Measurements from ENCODE around the gene GTPBP3. TPM values are rescaled to one million over a fixed set of nuclear protein-coding genes. Genes with fewer than 3 reads are reported as not detected.
A peak's percentile ranks its signal among the peaks of the same experiment; 100 is the strongest.

The GTPBP3 gene
- total RNA-seq, 4 donors from 2014 or later: 6.7 to 21.3 (median 11.1) TPM

GRCh38 chr19:17389957-17390664 is 52.8 kb downstream of the GTPBP3 start:
- peaks cover 6% of the 10 kb centered on the region in 2 donors for H3K4me1 ChIP-seq
- no peak for TF ChIP-seq POLR2A (IDR thresholded peaks at IDR 0.05)
- TF ChIP-seq CTCF (IDR thresholded peaks at IDR 0.05 in 4 of 5, conservative IDR thresholded peaks at IDR 0.05 in 1 of 5): no peak
- ATAC-seq: no peak
- no peaks in the 10 kb centered on the region for H3K36me3 ChIP-seq
- H3K4me3 ChIP-seq: peak overlapping the region; percentile 41 to 56 (median 48)
- peaks cover 21 to 29% (median 29%) of the 10 kb centered on the region in 3 donors for H3K27me3 ChIP-seq
- H3K27ac ChIP-seq: no peak overlapping the region
- H3K9me3 ChIP-seq: no peaks in the 10 kb centered on the region
- no peak for DNase-seq
- intact Hi-C loops (cut with DNase I; ENCODE audit: low total_unique reads): no loop called here
- in situ Hi-C loops (cut with MboI; ENCODE audit: low sequenced_read_pairs in 4 of 4): loop anchor here (5.0 to 10.0 kb wide), 2 partner anchors 43 to 75 kb away; partner anchors contain the start of gene NXNL1 (in 1 of the 4)

GRCh38 chr19:17390665-17391370 is 53.5 kb downstream of the GTPBP3 start:
- Histone ChIP-seq H3K4me3 (peak overlapping the region; percentile 41 to 56 (median 52)), H3K36me3 (no peaks in the 10 kb centered on the region), H3K27ac (peak overlapping the region in 1 of 4 donors; percentile 23), H3K27me3 (peaks cover 22 to 29% (median 29%) of the 10 kb centered on the region in 3 donors), H3K9me3 (no peaks in the 10 kb centered on the region), H3K4me1 (peaks cover 6% of the 10 kb centered on the region in 2 donors)
- DNase-seq (peak; percentile 60 to 63), ATAC-seq (peak; percentile 66 to 75)
- in situ Hi-C loops (cut with MboI; ENCODE audit: low sequenced_read_pairs in 4 of 4) (loop anchor here in 1 of 4 donors (10.0 kb wide), 1 partner anchor 74 kb away; the partner anchor contains the start of gene NXNL1), intact Hi-C loops (cut with DNase I; ENCODE audit: low total_unique reads) (loop anchor here (1.0 kb wide), 1 partner anchor 45 kb away; no protein-coding TSS in a partner anchor)
- peak; percentile 29 to 76 (median 62) for TF ChIP-seq CTCF (IDR thresholded peaks at IDR 0.05 in 4 of 5, conservative IDR thresholded peaks at IDR 0.05 in 1 of 5)
- TF ChIP-seq POLR2A (IDR thresholded peaks at IDR 0.05): no peak

- intact Hi-C loops (cut with DNase I; ENCODE audit: low total_unique reads): loop anchor here (1.0 kb wide), 1 partner anchor 45 kb away; no protein-coding TSS in a partner anchor
- peak in 1 of 5 experiments; percentile 4 for TF ChIP-seq CTCF (IDR thresholded peaks at IDR 0.05 in 4 of 5, conservative IDR thresholded peaks at IDR 0.05 in 1 of 5)
- TF ChIP-seq POLR2A (IDR thresholded peaks at IDR 0.05): no peak
- Histone ChIP-seq H3K36me3 (no peaks in the 10 kb centered on the region), H3K4me3 (peak overlapping the region; percentile 11 to 56 (median 52)), H3K9me3 (no peaks in the 10 kb centered on the region), H3K27me3 (peaks cover 22 to 29% (median 29%) of the 10 kb centered on the region in 3 donors), H3K4me1 (peaks cover 6% of the 10 kb centered on the region in 2 donors), H3K27ac (no peak overlapping the region)
- peak in 1 of 2 donors; percentile 12 for ATAC-seq
- DNase-seq: no peak
- in situ Hi-C loops (cut with MboI; ENCODE audit: low sequenced_read_pairs in 4 of 4): loop anchor here in 1 of 4 donors (10.0 kb wide), 1 partner anchor 73 kb away; the partner anchor contains the start of gene NXNL1
Observed at GRCh38 chr19:17391371-17392151, 54.2 kb downstream of the GTPBP3 start.

Other genes with a start within 250 kb of the GTPBP3 start
- gene USE1, start 122.2 kb upstream of the GTPBP3 start, total RNA-seq: 10 to 100 TPM; 14.1 to 39.9 (median 22.3) TPM
- 1 to 10 TPM; 3.3 to 5.8 (median 4.5) TPM for gene OCEL1, start 111.3 kb upstream of the GTPBP3 start, total RNA-seq
- gene NR2F6, start 91.6 kb upstream of the GTPBP3 start, total RNA-seq: 10 to 100 TPM; 64.9 to 95.8 (median 72.0) TPM
- gene USHBP1, start 72.8 kb upstream of the GTPBP3 start, total RNA-seq: 1 to 10 TPM; 2.6 to 7.1 (median 4.1) TPM
- gene BABAM1, start 70.1 kb upstream of the GTPBP3 start, total RNA-seq: 100 to 1,000 TPM in 2 of 4 donors, 10 to 100 TPM in 2; 86.3 to 120 (median 99.4) TPM
- gene ANKLE1, start 55.7 kb upstream of the GTPBP3 start, total RNA-seq: 1 to 10 TPM in 1 of 4 donors, under 1 TPM in 1, not detected in 2; 0.11 to 1.4 TPM
- 10 to 100 TPM; 12.2 to 25.0 (median 19.8) TPM for gene ABHD8, start 34.1 kb upstream of the GTPBP3 start, total RNA-seq
- 100 to 1,000 TPM; 145 to 369 (median 249) TPM for gene MRPL34, start 31.7 kb upstream of the GTPBP3 start, total RNA-seq
- 10 to 100 TPM; 18.7 to 40.0 (median 27.0) TPM for gene DDA1, start 28.0 kb upstream of the GTPBP3 start, total RNA-seq
- 10 to 100 TPM in 2 of 4 donors, 1 to 10 TPM in 2; 6.2 to 24.5 (median 9.9) TPM for gene ANO8, start 2.7 kb upstream of the GTPBP3 start, total RNA-seq
- 10 to 100 TPM; 11.5 to 45.1 (median 18.8) TPM for gene PLVAP, start 39.8 kb downstream of the GTPBP3 start, total RNA-seq
- gene CCDC194, start 56.6 kb downstream of the GTPBP3 start, total RNA-seq: not detected
- 10 to 100 TPM; 19.0 to 28.2 (median 23.1) TPM for gene BST2, start 68.1 kb downstream of the GTPBP3 start, total RNA-seq
- 10 to 100 TPM; 35.8 to 62.7 (median 52.3) TPM for gene MVB12A, start 82.5 kb downstream of the GTPBP3 start, total RNA-seq
- not detected for gene TMEM221, start 111.1 kb downstream of the GTPBP3 start, total RNA-seq
- gene NXNL1, start 123.4 kb downstream of the GTPBP3 start, total RNA-seq: not detected
- gene SLC27A1, start 133.0 kb downstream of the GTPBP3 start, total RNA-seq: 10 to 100 TPM; 20.7 to 53.8 (median 43.7) TPM
- 10 to 100 TPM; 22.1 to 25.1 (median 23.4) TPM for gene PGLS, start 174.1 kb downstream of the GTPBP3 start, total RNA-seq
- gene COLGALT1, start 218.1 kb downstream of the GTPBP3 start, total RNA-seq: 10 to 100 TPM; 16.6 to 33.2 (median 27.5) TPM